ENCODE results near the gene DYSF.

- TF ChIP-seq GATA3 (IDR thresholded peaks at IDR 0.05; ENCODE audit: low read depth, low read length) (no peak), GATA2 (IDR thresholded peaks at IDR 0.05; ENCODE audit: low read depth, low read length) (no peak)
These were observed 47.2 kb downstream of the DYSF start for GRCh38 chr2:71500426-71501079.

Measured in SH-SY5Y (cell line).